Measurements from ENCODE around the gene TSPAN9. TPM values are rescaled to one million over a fixed set of nuclear protein-coding genes. Genes with fewer than 3 reads are reported as not detected.

Gene TSPAN9
- polyA plus RNA-seq, 3 donors: 0.15 to 0.34 (median 0.25) TPM

- intact Hi-C loops (cut with micrococcal nuclease): loop anchor here in 1 of 2 donors (10.0 kb wide), 1 partner anchor 188 kb away; the partner anchor contains the start of gene TEX52
- H3K4me1 Mint-ChIP-seq: peaks cover 3% of the 10 kb centered on the region
- no peaks in the 10 kb centered on the region for H3K27me3 ChIP-seq (ENCODE audit: control insufficient read depth in 2 of 2, insufficient read depth in 2 of 2, low read length in 2 of 2)
- H3K9me3 Mint-ChIP-seq: peaks cover 0 to 2% (median 0%) of the 10 kb centered on the region in 7 donors
- no peaks in the 10 kb centered on the region for H4K20me1 ChIP-seq (ENCODE audit: insufficient read depth, low read length)
- no peak for DNase-seq
- no peaks in the 10 kb centered on the region for H3K36me3 ChIP-seq (replicated peaks in 1 of 2; ENCODE audit: control insufficient read depth in 1 of 2, insufficient read depth in 2 of 2, low read length in 2 of 2)
- no peak overlapping the region for H2AFZ ChIP-seq (ENCODE audit: insufficient read depth, low read depth, low read length, poor library complexity, severe bottlenecking)
- H3K4me1 ChIP-seq (ENCODE audit: control insufficient read depth in 1 of 2, insufficient read depth in 2 of 2, low read length in 2 of 2): no peaks in the 10 kb centered on the region
- 76% methylated on average over 3 of the region's 4 CpGs for WGBS (ENCODE audit: insufficient coverage)
- no peaks in the 10 kb centered on the region for H3K79me2 ChIP-seq (ENCODE audit: insufficient read depth, low read length)
- no peak for TF ChIP-seq CTCF (IDR thresholded peaks at IDR 0.05)
- H3K36me3 Mint-ChIP-seq: no peaks in the 10 kb centered on the region
- H3K9ac ChIP-seq (ENCODE audit: insufficient read depth, low read length, poor library complexity, severe bottlenecking): no peak overlapping the region
- no peaks in the 10 kb centered on the region for H3K9me3 ChIP-seq (replicated peaks in 1 of 2; ENCODE audit: control insufficient read depth in 1 of 2, insufficient read depth in 1 of 2, low read length in 2 of 2)
- H3K27ac Mint-ChIP-seq: no peak overlapping the region
- H3K4me3 Mint-ChIP-seq: no peak overlapping the region
- peaks cover 2% of the 10 kb centered on the region in 3 donors for H3K27me3 Mint-ChIP-seq (ENCODE audit: low read depth in 3 of 3)
- no peak overlapping the region for H3K27ac ChIP-seq (ENCODE audit: low read depth in 1 of 2, low read length in 2 of 2)
- no peak overlapping the region for H3K4me2 ChIP-seq (replicated peaks; ENCODE audit: extremely low read depth, low read length, poor library complexity, severe bottlenecking)
- H3K4me3 ChIP-seq (replicated peaks in 1 of 3; ENCODE audit: low read depth in 2 of 3, low read length in 3 of 3): no peak overlapping the region
Measured at GRCh38 chr12:3042826-3043225, 34.4 kb upstream of the TSPAN9 start.

GRCh38 chr12:3043406-3043805 is 33.8 kb upstream of the TSPAN9 start:
- Histone ChIP-seq H3K9ac (ENCODE audit: insufficient read depth, low read length, poor library complexity, severe bottlenecking) (no peak overlapping the region), H3K27ac (ENCODE audit: low read depth in 1 of 2, low read length in 2 of 2) (no peak overlapping the region), H3K27me3 (ENCODE audit: control insufficient read depth in 2 of 2, insufficient read depth in 2 of 2, low read length in 2 of 2) (no peaks in the 10 kb centered on the region), H4K20me1 (ENCODE audit: insufficient read depth, low read length) (no peaks in the 10 kb centered on the region), H3K79me2 (ENCODE audit: insufficient read depth, low read length) (no peaks in the 10 kb centered on the region), H3K4me3 (replicated peaks in 1 of 3; ENCODE audit: low read depth in 2 of 3, low read length in 3 of 3) (no peak overlapping the region), H3K9me3 (replicated peaks in 1 of 2; ENCODE audit: control insufficient read depth in 1 of 2, insufficient read depth in 1 of 2, low read length in 2 of 2) (no peaks in the 10 kb centered on the region), H2AFZ (ENCODE audit: insufficient read depth, low read depth, low read length, poor library complexity, severe bottlenecking) (no peak overlapping the region), H3K4me1 (ENCODE audit: control insufficient read depth in 1 of 2, insufficient read depth in 2 of 2, low read length in 2 of 2) (no peaks in the 10 kb centered on the region), H3K4me2 (replicated peaks; ENCODE audit: extremely low read depth, low read length, poor library complexity, severe bottlenecking) (no peak overlapping the region), H3K36me3 (replicated peaks in 1 of 2; ENCODE audit: control insufficient read depth in 1 of 2, insufficient read depth in 2 of 2, low read length in 2 of 2) (no peaks in the 10 kb centered on the region)
- 84% methylated on average over 7 of the region's 7 CpGs for WGBS (ENCODE audit: insufficient coverage)
- H3K36me3 Mint-ChIP-seq: no peaks in the 10 kb centered on the region
- intact Hi-C loops (cut with micrococcal nuclease): loop anchor here in 1 of 2 donors (10.0 kb wide), 1 partner anchor 189 kb away; the partner anchor contains the start of gene TEX52
- peaks cover 2 to 7% (median 2%) of the 10 kb centered on the region in 3 donors for H3K27me3 Mint-ChIP-seq (ENCODE audit: low read depth in 3 of 3)
- H3K4me1 Mint-ChIP-seq: peaks cover 3% of the 10 kb centered on the region
- peaks cover 0 to 2% (median 0%) of the 10 kb centered on the region in 7 donors for H3K9me3 Mint-ChIP-seq
- H3K4me3 Mint-ChIP-seq: no peak overlapping the region
- no peak for DNase-seq
- TF ChIP-seq CTCF (IDR thresholded peaks at IDR 0.05): no peak
- no peak overlapping the region for H3K27ac Mint-ChIP-seq
